Stimulated activated CD4-positive, alpha-beta T cell treated with anti-CD3 and anti-CD28 coated beads, Interleukin-12 subunit alpha, Interleukin-12 subunit beta, amount 100 ng/mL, for 24 hours (primary cell): ENCODE results near the gene PDCD11.
A peak's percentile ranks its signal among the peaks of the same experiment; 100 is the strongest.

ENCODE experiments used
- DNase-seq, 2 experiments: peaks; one replicate each; pipeline ENCODE4 v3.0.0-alpha.2; 2020; ENCODE audit warnings: low read depth in 2 of 2

The PDCD11 gene

DNA sequence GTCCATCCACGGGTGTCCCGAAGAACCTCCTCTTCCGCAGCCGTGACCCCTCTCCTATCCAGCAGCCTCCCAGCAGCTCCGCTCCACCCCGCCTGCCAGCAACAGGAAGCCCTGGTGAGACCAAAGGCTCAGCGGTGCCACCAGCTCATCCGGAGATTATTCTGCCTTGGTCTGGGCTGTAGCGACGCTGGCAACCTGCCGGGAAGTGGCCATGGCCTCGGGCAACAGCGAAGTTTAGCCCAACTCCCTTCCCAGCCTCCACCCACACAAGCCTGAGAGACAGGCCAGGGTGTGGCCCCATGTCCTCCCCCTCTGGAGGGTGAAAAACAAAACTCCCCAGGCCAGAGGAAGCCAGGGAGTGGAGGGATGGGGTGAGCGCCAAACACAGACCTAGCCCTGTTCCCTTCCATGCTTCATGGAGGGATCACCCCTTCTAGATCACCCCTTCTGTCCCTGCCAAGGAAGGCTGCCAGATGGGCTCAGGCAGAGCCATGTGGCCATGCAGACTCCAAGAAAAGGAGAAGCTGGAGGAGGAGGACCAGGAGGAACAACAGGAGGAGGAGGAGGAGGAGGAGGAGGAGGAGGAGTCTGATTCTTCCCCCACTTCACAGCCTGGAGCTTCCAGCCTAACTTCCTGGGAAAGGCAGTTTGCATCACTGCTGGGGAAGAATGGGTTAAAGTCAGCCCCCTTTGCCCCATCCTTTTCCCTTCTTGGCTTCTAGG is 54.8 kb downstream of the PDCD11 start:
- peak in 1 of 2 experiments; percentile 22 for DNase-seq

DNA sequence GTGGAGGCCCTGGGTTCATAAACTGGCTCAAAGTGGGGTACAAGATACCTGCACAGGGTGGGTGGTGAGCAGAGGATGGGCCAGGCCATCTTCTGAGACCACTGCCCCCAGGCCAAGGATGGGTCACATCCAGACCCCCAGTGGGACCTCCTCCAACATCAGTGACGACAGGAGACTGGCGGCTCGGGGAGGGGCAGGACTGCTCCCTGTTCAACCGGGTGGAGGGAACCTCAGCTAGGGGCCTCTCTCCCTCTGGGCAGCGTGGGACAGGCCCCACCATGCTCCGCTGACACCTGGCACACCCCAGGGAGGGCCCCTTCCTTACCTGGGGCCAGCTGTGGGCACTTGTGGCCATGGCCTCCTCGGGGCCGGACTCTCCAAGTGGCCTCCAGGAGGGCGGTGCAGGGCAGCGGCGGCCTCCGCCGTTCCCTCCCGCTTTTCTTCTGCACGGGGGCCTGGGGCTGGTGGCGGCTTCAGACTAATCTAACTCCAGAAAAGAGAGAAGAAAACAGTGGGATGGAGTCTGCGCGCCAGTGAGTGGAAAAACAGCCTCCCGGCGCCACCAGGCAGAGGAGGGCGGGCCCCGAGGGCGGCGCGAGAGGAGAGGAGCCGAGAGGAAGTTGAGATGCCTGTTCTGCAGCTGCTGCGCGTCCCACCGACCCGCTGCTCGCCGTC is 55.5 kb downstream of the PDCD11 start, which contains the start of gene CALHM2:
TSS of gene CALHM2 (minus strand) at position 540 of the 675 bp plus-strand sequence. CDS start 2,429 bp downstream, outside the sequence.
- DNase-seq = peak; percentile 36 to 61

DNA sequence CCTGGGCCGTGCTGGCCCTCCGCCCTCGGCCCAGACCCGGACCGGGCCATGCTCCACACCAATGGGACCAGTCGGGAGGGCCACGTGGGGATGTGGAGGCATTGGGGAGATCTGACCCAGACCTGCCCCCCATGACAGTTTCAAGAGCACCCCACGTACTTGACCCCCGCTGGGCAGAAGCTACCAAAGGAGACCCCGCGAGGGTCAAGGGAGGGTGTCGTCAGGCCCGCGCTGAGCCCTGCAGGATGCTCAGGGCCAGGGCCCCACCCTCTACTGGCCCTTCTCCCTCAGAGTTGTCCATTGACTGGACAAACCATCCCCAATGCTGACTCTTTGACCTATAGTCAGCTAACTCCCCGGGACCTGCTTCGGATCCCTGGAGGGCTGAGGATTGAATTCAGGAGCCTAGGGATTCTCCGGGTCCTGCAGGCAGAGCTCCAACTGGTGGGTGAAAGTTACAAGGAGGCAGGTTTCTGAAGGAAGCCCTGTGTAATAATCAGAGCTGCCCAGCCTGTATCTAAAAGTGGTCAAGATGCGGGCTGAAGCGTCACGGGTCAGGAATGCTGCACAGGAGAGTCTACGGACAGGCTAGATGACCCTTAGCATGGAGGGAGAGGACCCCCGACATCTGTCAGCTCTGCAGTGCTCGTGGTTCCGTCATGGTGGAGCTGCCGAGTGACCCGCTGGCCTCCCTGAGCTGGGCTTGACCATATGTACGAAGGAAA is 56.2 kb downstream of the PDCD11 start:
- no peak for DNase-seq

DNA sequence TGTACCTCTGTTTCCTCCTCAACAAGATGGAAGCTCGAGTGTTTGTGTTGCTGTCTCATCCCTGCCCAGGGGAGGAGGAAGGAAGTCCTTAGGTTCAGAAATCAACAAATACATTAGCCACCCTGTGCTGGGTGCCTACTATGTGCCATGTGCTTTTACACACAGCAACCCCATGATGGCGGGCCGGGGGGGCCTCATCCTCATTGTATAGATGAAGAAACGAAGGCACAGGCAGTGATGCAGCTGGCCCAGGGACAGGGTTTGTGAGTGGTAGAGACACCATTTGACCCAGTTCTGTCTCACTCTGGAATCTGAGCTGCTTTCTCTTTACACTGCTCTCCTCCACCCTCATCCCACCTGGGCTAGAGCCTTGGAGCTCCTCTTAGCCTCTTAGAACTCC is 57.6 kb downstream of the PDCD11 start:
- DNase-seq = no peak

DNA sequence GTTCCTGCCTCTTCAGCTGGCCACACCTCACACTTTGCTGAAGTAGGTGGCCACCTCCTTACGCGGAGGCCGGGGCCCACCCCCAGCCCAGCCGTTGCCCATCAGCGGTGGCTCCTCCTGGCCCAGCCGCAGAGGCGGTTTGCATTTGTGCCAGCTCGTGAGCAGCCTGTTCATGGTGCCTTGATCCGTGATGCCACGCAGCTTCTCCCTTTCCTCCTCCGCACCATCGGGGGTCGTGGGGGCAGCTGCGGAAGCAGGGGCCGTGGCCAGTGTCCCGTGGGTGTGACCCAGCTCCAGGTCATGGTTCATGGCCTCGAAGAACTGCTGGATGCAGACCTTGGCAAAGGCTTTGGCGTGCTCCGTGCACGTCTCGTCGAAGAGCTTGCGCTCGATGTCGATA is 58.8 kb downstream of the PDCD11 start:
- no peak for DNase-seq

DNA sequence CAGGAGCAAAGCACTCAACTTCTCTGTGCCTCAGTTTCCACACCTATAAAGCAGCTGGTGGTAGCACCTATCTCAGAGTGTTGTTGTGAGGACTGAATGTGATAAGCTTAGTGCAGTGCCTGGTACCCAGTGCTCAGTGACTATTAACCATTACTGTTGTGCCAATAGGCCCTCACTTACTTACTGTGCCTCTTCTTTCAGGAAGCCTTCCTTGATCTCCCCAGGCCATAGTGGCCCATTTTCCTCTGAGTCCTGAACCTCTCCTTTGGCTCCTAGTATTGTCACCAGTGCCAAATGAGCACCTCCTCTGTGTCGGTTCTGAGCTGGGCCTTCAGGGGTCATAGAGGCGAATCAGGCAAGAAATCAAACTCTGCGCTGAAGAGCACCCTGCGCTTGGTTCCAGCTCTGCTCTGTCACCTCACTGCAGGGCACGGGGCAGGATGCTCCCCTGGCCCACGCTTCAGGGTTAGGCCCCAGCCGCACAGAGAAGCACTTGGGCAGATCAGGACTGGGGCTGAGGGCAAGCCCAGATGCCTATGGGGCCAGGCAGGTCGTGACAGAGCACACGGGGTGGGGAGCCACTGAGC is 59.7 kb downstream of the PDCD11 start:
- no peak for DNase-seq

DNA sequence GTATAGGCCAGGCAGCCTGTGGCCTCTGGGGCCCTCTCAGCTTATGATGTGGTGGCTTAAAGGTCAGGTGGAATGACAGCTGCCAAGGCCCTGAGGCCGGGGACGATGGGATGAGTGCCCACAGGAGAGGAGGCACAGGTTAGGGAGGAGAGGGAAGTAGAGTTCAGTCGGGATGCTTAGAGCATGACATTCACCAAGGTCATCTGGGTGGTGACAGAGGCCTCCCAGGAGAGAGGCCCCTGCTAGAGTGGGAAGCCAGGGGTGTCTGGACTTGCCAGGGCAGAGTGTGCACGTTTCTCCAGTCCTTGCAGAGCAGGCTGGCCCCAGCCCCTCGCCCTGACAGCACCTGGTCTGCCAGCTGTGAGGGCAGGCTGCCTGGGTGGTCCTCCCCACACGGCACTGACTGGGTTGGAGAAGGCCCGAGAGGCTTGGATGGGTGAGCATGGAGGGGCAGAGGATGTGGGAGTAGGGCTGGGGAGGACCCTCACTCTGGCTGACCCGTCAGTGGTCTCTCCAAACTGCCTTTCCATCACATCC is 60.8 kb downstream of the PDCD11 start:
- no peak for DNase-seq

DNA sequence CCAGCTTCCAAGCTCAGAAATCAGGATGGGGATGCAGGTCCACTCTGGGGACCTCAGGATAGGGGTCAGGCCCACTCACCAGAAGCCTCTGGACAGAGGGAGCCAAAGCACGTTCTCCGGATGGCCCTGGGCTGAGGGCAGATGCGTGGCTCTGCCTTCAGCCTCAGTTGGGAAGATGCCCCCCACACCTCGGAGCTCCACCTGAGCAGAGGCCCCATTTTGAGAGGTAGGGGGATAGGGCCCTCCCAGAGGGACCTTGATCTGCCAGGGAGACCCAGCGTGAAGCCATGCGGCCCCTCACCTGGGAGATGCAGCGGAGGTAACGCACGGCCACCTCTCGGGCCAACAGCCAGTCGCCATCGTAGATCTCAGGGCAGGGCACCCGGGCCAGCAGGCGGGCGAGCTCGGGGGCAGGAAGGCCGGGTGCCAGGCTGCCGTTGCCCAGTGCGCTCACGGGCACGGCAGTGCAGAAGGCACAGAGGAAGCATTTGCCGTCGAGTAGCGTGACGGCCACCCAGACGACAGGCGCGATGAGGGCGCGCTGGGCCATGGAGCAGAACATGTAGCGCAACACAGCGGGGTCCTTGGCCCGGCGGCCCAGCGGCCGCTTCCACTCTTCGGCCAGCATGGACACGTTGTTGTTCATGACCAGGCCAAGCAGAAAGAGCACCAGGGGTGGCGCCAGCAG is 61.6 kb downstream of the PDCD11 start:
- no peak for DNase-seq

DNA sequence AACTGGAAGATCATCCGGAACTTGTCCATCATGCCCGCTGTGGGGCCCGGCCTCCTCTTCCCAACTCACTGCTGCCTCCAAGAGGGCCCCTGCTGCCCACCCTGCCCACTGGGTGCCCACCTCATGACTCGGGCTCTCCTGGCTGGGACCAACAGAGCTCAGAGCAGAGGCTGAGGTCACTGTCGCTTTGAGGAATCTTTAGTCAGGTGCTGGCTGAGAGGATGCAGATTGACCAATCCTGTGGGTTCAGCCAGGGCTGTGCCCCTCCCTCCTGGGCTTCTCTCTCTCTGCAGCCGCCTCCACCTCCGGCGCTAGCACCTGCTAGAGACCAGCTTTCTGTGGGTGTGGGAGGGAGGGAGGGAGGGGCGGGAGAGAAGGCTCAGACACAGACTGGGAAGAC is 62.3 kb downstream of the PDCD11 start, which contains the start of gene CALHM1:
TSS of gene CALHM1 (minus strand) at position 181 of the 400 bp plus-strand sequence. CDS start at position 32, 149 bp downstream.
- DNase-seq = no peak

DNA sequence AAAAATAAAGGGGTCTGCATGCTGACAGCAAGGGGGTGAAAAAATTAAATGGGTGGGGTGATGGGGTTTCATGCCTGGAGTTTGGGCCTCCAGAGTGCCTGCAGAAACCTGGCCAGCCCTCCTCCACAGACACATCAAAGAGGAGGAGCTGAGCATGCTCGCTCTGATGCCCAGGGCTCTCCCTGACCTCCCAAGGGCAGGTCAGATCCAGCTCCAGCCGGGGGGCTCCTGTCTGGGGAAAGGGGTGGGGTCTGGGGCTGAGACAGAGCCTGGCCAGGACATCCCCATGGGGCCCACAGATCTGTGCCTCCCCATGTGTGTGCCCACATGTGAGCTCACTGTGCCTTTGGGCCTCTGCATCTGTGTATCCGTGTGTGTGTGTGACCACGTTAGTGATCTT is 63.2 kb downstream of the PDCD11 start:
- DNase-seq = no peak

DNA sequence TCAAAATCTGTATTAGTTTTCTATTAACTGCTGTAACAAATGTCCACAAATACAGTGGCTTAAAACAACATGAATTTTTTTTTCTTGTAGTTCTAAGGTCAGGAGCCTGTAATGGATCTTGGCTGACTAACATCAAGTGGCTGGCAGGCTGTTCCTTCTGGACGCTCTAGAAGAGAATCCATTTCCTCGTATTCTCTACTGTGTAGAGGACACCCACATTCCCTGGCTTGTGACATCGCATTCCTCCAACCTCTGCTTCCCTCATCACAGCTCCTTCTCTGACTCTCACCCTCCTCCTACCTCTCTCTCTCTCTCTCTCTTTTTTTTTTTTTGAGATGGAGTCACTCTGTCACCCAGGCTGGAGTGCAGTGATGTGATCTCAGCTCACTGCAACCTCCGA is 67.1 kb downstream of the PDCD11 start:
- DNase-seq = no peak

DNA sequence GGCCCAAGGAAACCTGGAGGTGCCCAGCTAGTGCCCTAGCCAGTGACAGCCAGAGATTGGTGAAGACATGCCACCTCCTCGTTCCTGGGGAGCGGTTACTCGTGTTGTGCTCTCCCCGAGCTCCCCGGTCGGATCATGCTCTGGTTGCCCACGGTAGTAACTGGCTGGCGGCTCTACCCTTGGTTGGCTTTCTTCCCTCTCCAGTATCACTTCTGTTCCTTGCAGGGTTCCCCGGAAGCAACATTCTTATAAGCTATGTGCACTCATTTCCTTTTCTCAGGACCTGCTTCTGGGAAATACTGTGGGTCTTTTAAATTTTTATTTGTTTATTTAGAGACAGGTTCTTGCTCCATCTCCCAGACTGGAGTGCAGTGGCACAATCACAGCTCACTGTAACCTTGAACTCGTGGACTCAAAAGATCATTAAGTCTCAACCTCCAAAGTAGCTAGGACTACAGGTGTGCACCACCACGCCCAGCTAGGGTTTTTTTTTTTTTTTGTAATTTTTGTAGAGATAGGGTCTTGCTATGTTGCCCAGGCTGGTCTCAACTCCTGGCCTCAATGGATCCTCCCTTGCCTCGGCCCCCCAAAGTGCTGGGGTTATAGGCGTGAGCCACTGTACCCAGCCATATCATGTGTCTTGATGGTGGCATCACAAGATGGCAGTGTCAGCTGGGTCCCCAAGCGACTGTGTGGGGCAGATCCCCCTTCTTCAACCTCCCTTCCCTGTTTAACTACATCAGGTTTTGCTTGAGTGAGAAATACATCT is 69.2 kb downstream of the PDCD11 start:
- no peak for DNase-seq

DNA sequence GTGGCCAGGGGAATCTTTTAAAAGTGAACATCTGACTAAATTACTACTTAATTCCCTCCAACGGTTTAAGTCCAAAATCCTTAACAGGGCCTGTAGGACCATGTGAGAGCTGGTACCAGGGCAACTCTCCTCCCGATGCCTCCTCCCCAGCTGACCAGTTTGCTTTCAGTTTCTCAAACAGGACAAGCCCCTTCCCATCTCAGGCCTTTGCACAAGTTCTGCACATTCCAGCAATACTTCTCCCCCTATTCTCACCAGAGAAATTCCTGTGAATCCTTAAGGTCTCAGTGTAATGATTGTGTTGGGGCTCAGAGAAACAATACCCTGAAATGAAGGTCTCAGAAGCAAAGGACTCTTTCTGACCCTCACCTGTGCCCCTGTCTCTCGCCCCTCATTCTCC is 70.3 kb downstream of the PDCD11 start:
- DNase-seq = no peak

DNA sequence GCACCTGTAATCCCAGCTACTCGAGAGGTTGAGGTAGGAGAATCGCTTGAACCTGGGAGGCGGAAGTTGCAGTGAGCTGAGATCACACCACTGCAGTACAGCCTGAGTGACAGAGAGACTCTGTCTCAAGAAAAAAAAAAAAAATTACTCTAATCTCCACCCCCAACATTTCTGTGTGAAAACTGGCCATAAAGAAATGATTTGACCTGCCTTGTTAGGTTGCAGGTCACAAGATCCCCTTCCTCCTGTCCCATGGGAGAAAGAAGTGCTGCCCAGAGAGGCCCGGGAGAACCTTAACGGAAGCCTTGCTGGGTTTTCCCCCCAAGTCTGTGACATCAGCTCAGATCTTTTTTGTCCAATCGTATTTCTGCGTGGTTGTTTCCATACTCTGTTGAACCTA is 71.0 kb downstream of the PDCD11 start:
- DNase-seq = no peak

DNA sequence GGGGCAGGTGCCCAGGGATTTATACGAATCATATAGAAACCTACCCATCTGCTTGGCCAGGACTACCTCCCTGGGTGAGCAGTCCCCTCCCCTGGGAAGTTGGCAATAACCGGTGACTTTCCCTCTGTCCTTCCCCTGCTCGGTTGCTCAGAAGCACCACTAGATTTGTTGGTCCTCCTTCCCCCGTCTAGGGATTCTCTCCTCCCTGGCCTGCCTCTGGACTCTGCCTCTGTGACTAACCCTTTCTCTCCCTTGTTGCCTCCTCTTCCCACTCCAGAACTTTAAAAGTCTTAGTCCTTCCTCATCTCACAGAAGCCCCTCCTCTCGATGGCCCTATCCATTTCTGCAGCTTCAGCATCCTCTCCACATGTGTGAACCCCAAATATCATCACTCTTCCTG is 72.8 kb downstream of the PDCD11 start:
- DNase-seq = no peak

DNA sequence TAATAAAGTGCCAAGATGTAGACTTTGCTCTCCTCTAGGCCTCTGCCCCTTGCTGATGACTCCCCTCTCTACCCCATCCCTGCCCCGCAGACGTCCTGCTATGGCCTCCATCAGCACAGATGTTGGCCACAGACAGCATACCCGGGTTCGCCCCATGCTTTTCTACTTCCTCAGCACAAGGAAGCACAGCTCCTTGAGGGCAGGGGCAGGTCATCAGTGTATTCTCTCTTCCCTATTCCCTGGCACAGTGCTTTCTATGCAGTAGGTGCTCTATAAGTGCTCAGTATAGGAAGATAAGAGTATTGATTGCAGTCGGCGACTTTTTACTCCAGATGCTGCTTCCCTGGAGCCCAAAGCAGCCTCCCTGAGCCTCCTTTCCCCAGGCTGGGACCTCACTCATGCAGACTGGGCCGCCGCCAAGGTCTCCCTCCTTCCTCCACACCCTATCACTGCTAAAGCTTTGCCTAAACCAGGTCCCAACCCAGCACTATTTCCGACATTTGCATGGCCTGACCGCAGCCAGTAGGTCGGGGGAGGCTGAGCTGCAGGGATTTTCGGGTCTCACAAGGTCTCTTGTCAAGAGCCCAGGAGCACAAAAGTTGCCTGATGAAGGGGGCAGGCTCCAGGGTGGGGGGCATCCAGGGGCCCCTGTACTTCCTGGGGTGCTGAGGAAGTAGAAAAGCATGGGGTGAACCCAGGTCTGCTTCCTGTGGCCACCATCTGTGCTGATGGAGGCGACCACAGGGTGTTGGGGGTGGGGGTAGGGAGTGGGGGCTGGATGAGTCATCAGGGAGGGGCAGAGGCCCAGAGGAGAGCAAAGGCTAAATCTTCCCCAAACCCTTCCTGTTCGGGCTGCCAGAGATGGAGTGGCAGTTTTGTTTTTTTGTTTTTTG is 74.6 kb downstream of the PDCD11 start:
- DNase-seq = peak; percentile 30 to 54

DNA sequence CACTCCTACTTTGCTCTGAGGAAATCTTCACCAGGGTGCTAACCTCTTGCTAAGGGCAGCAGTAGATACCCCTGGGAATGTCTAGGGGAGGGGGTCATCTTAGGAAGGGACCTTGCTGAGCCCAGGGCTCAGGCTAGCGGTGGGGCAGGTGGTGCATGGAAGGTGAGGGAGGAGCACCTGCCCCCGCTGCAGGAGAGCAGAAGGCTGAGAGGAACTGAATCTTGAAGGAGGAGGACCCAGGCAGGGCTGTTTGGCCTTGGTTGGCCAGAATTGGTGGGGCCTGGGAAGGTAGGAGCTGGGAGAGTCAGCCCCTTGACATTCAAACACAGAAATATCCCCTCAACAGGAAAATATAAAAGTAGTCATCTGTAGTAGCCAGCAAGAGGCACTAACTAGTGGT is 75.6 kb downstream of the PDCD11 start:
- no peak for DNase-seq

DNA sequence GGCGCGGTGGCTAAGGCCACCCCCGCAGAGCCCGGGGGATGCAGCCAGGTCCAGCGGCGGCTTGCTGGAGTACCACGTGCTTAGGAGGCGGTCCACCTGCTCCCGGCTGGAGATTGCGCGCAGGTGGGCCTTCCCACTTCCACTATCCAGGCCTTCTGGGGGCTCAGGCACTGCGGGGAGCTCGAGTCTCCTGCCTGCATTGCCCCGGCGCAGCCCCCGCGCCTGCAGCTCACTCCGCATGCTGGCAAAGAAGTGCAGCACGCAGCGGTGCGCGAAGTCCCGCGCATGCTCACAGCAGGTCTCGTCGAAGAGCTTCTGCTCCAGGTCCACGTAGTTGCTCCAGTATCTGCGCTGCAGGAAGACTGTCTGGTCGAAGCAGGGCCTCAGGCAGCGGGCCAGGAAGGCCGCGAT is 76.8 kb downstream of the PDCD11 start:
- DNase-seq = no peak

DNA sequence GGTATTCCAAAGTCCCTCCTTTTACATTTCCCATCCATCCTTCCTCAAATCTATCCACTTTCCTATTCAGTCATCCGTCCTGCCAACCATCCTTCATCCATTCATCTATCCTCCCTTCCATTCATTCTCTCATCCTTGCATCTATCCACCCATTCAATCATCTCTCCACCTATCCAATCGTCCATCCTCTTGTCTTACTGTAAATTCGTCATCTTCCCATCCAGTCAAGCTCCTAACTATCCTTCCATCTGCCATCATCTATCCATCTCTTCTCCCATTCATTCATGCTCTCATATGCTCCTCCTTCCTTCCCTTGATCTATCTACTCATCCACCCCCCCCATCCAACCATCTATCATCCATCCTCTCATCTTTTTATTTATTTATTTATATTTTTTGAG is 77.7 kb downstream of the PDCD11 start:
- no peak for DNase-seq

DNA sequence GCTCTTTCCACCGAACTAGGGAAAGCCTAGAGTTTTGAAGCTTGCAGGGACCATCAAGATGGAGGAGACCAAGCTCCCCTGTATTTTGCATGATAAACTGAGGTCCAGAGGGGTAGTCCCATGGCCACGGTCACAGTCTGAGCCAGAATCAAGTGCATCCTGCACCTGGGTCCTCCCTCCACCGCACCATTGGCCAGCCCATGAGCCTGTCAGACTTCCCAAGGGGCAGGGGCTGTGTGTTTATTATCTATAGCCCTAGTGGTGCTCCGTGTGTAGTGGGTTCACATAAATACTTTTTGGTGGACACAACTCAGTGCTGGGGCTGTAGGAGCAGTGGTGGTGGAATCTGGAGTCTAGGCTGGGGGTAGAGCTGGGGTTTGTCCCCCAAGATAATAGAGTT is 79.0 kb downstream of the PDCD11 start:
- DNase-seq = no peak
